Stimulated activated CD4-positive, alpha-beta T cell treated with anti-CD3 and anti-CD28 coated beads, Interleukin-15, amount 100 ng/mL, for 24 hours (primary cell): ENCODE results near the gene TECRL.

Source experiments
- DNase-seq: peaks from one replicate; pipeline ENCODE4 v3.0.0-alpha.2; 2020

TECRL gene

GRCh38 chr4:64409300-64409699 is at the start of gene TECRL:
Gene TECRL (minus strand): TSS chr4:64409450. CDS start chr4:64409351, 99 bp downstream.
- no peak for DNase-seq

GRCh38 chr4:64432674-64433073 is 23.4 kb upstream of the TECRL start:
- DNase-seq, result no peak

- DNase-seq, result no peak
Observed at GRCh38 chr4:64430933-64431332, 21.7 kb upstream of the TECRL start.

GRCh38 chr4:64417974-64418373 is 8.7 kb upstream of the TECRL start:
- no peak for DNase-seq

GRCh38 chr4:64407000-64407399 is 2.2 kb downstream of the TECRL start:
- DNase-seq, result no peak

- DNase-seq, result no peak
Observed at GRCh38 chr4:64405761-64406160, 3.5 kb downstream of the TECRL start.

GRCh38 chr4:64402684-64403083 is 6.6 kb downstream of the TECRL start:
- DNase-seq, result no peak

- DNase-seq, result no peak
Observed at GRCh38 chr4:64399313-64400109, 9.7 kb downstream of the TECRL start.

- no peak for DNase-seq
Observed at GRCh38 chr4:64394469-64394868, 14.8 kb downstream of the TECRL start.

GRCh38 chr4:64388252-64388651 is 21.0 kb downstream of the TECRL start:
- no peak for DNase-seq

GRCh38 chr4:64385220-64385619 is 24.0 kb downstream of the TECRL start:
- DNase-seq, result no peak

GRCh38 chr4:64384237-64385203 is 24.7 kb downstream of the TECRL start:
- DNase-seq, result no peak

- no peak for DNase-seq
Observed at GRCh38 chr4:64368741-64369140, 40.5 kb downstream of the TECRL start.

- no peak for DNase-seq
Observed at GRCh38 chr4:64361399-64361740, 47.9 kb downstream of the TECRL start.

GRCh38 chr4:64360664-64361398 is 48.4 kb downstream of the TECRL start:
- DNase-seq, result no peak

GRCh38 chr4:64359489-64359888 is 49.8 kb downstream of the TECRL start:
- DNase-seq, result no peak

GRCh38 chr4:64353904-64354303 is 55.3 kb downstream of the TECRL start:
- no peak for DNase-seq

- no peak for DNase-seq
Observed at GRCh38 chr4:64341711-64342110, 67.5 kb downstream of the TECRL start.

- no peak for DNase-seq
Observed at GRCh38 chr4:64340218-64341110, 68.8 kb downstream of the TECRL start.

- DNase-seq, result no peak
Observed at GRCh38 chr4:64334964-64335363, 74.3 kb downstream of the TECRL start.

- DNase-seq, result no peak
Observed at GRCh38 chr4:64330143-64330542, 79.1 kb downstream of the TECRL start.

GRCh38 chr4:64327237-64327636 is 82.0 kb downstream of the TECRL start:
- no peak for DNase-seq
